ENCODE data around the gene GRIN2C.

Gene GRIN2C

GRCh38 chr17:74855323-74855722 is 4.4 kb downstream of the GRIN2C start:
- no peaks in the 10 kb centered on the region for H3K36me3 ChIP-seq (replicated peaks; ENCODE audit: low read depth, low read length)
- no peaks in the 10 kb centered on the region for H3K9me3 ChIP-seq (ENCODE audit: insufficient read depth, low read length)
- H4K20me1 ChIP-seq (ENCODE audit: insufficient read depth, low read length): no peaks in the 10 kb centered on the region
- H3K9ac ChIP-seq (ENCODE audit: low read length): no peak overlapping the region
- H3K27me3 ChIP-seq (ENCODE audit: low read depth, low read length): peaks cover 4% of the 10 kb centered on the region; the same call in 1 of the 2 replicates
- no peak overlapping the region for H3K4me3 ChIP-seq (ENCODE audit: low read length)
- no peak overlapping the region for H3K4me2 ChIP-seq (ENCODE audit: low read length)
- peaks cover 4% of the 10 kb centered on the region for H3K4me1 ChIP-seq (ENCODE audit: low read length)
- H3K27ac ChIP-seq (ENCODE audit: low read length): no peak overlapping the region
- TF ChIP-seq CTCF (IDR thresholded peaks at IDR 0.05; ENCODE audit: low read depth, low read length) (no peak), EZH2phosphoT487 (IDR thresholded peaks at IDR 0.05; ENCODE audit: low read depth) (no peak)
- no peak overlapping the region for H2AFZ ChIP-seq (ENCODE audit: low read depth, low read length)
- no peaks in the 10 kb centered on the region for H3K79me2 ChIP-seq (ENCODE audit: low read length)

- no peaks in the 10 kb centered on the region for H3K4me1 ChIP-seq (ENCODE audit: low read length)
- no peak overlapping the region for H3K4me2 ChIP-seq (ENCODE audit: low read length)
- no peak overlapping the region for H3K27ac ChIP-seq (ENCODE audit: low read length)
- H4K20me1 ChIP-seq (ENCODE audit: insufficient read depth, low read length): no peaks in the 10 kb centered on the region
- H3K9me3 ChIP-seq (ENCODE audit: insufficient read depth, low read length): no peaks in the 10 kb centered on the region
- no peaks in the 10 kb centered on the region for H3K36me3 ChIP-seq (replicated peaks; ENCODE audit: low read depth, low read length)
- TF ChIP-seq EZH2phosphoT487 (IDR thresholded peaks at IDR 0.05; ENCODE audit: low read depth) (no peak), CTCF (IDR thresholded peaks at IDR 0.05; ENCODE audit: low read depth, low read length) (no peak)
- no peak overlapping the region for H2AFZ ChIP-seq (ENCODE audit: low read depth, low read length)
- no peaks in the 10 kb centered on the region for H3K79me2 ChIP-seq (ENCODE audit: low read length)
- H3K9ac ChIP-seq (ENCODE audit: low read length): no peak overlapping the region
- H3K4me3 ChIP-seq (ENCODE audit: low read length): no peak overlapping the region
- no peaks in the 10 kb centered on the region; the same call in 1 of the 2 replicates for H3K27me3 ChIP-seq (ENCODE audit: low read depth, low read length)
Observed at GRCh38 chr17:74854792-74855191, 4.9 kb downstream of the GRIN2C start.

- no peaks in the 10 kb centered on the region for H3K4me1 ChIP-seq (ENCODE audit: low read length)
- no peak overlapping the region for H3K4me3 ChIP-seq (ENCODE audit: low read length)
- H3K79me2 ChIP-seq (ENCODE audit: low read length): no peaks in the 10 kb centered on the region
- H4K20me1 ChIP-seq (ENCODE audit: insufficient read depth, low read length): no peaks in the 10 kb centered on the region
- no peak overlapping the region for H2AFZ ChIP-seq (ENCODE audit: low read depth, low read length)
- no peak overlapping the region for H3K27ac ChIP-seq (ENCODE audit: low read length)
- H3K9ac ChIP-seq (ENCODE audit: low read length): no peak overlapping the region
- H3K27me3 ChIP-seq (ENCODE audit: low read depth, low read length): no peaks in the 10 kb centered on the region
- TF ChIP-seq CTCF (IDR thresholded peaks at IDR 0.05; ENCODE audit: low read depth, low read length): no peak
- TF ChIP-seq EZH2phosphoT487 (IDR thresholded peaks at IDR 0.05; ENCODE audit: low read depth): no peak
- no peaks in the 10 kb centered on the region for H3K36me3 ChIP-seq (replicated peaks; ENCODE audit: low read depth, low read length)
- H3K4me2 ChIP-seq (ENCODE audit: low read length): no peak overlapping the region
- no peaks in the 10 kb centered on the region for H3K9me3 ChIP-seq (ENCODE audit: insufficient read depth, low read length)
Observed at GRCh38 chr17:74853669-74854068, 6.0 kb downstream of the GRIN2C start.

- no peaks in the 10 kb centered on the region for H3K9me3 ChIP-seq (ENCODE audit: insufficient read depth, low read length)
- no peak overlapping the region for H3K9ac ChIP-seq (ENCODE audit: low read length)
- no peaks in the 10 kb centered on the region for H4K20me1 ChIP-seq (ENCODE audit: insufficient read depth, low read length)
- no peaks in the 10 kb centered on the region for H3K36me3 ChIP-seq (replicated peaks; ENCODE audit: low read depth, low read length)
- no peak overlapping the region for H2AFZ ChIP-seq (ENCODE audit: low read depth, low read length)
- H3K4me2 ChIP-seq (ENCODE audit: low read length): no peak overlapping the region
- TF ChIP-seq CTCF (IDR thresholded peaks at IDR 0.05; ENCODE audit: low read depth, low read length) (no peak), EZH2phosphoT487 (IDR thresholded peaks at IDR 0.05; ENCODE audit: low read depth) (no peak)
- H3K4me1 ChIP-seq (ENCODE audit: low read length): no peaks in the 10 kb centered on the region
- H3K27me3 ChIP-seq (ENCODE audit: low read depth, low read length): no peaks in the 10 kb centered on the region
- no peak overlapping the region for H3K4me3 ChIP-seq (ENCODE audit: low read length)
- H3K27ac ChIP-seq (ENCODE audit: low read length): no peak overlapping the region
- no peaks in the 10 kb centered on the region for H3K79me2 ChIP-seq (ENCODE audit: low read length)
Observed at GRCh38 chr17:74853048-74853397, 6.7 kb downstream of the GRIN2C start.

Measured in OCI-LY3 (cell line).